HG03460 (cell line): Measurements from ENCODE around the gene PSTPIP1.
"Not testable (repeated sequence)": the region's sequence is repeated elsewhere in the genome, so short reads cannot be mapped to it uniquely, and the experiment has no call there.

Experiments used
- ATAC-seq: cut with Tn5 transposase; IDR thresholded peaks from one replicate; pipeline ENCODE4 v1.9.1; 2021; ENCODE audit not compliant: unreplicated experiment

Gene PSTPIP1

GRCh38 chr15:76994971-76995945 is at the start of gene PSTPIP1:
TSS of gene PSTPIP1 (plus strand) at chr15:76995126. CDS start at chr15:76995574, 448 bp downstream.
- ATAC-seq, result no peak

- ATAC-seq, result no peak
Measured at GRCh38 chr15:76945494-76946093, 49.3 kb upstream of the PSTPIP1 start.

GRCh38 chr15:76947454-76947853 is 47.5 kb upstream of the PSTPIP1 start:
- no peak for ATAC-seq

GRCh38 chr15:76951220-76951619 is 43.7 kb upstream of the PSTPIP1 start:
- ATAC-seq, result no peak

- no peak for ATAC-seq
Measured at GRCh38 chr15:76953913-76954312, 41.0 kb upstream of the PSTPIP1 start.

GRCh38 chr15:76954744-76955143 is 40.2 kb upstream of the PSTPIP1 start:
- no peak for ATAC-seq

- ATAC-seq, result no peak
Measured at GRCh38 chr15:76961268-76962011, 33.5 kb upstream of the PSTPIP1 start.

GRCh38 chr15:76962337-76963013 is 32.5 kb upstream of the PSTPIP1 start:
- ATAC-seq, result no peak

- ATAC-seq, result no peak
Measured at GRCh38 chr15:76963596-76963995, 31.3 kb upstream of the PSTPIP1 start.

GRCh38 chr15:76964157-76964556 is 30.8 kb upstream of the PSTPIP1 start:
- no peak for ATAC-seq

- not testable (repeated sequence) for ATAC-seq
Measured at GRCh38 chr15:76966051-76966450, 28.9 kb upstream of the PSTPIP1 start.

- no peak for ATAC-seq
Measured at GRCh38 chr15:76967067-76967466, 27.9 kb upstream of the PSTPIP1 start.

- ATAC-seq, result no peak
Measured at GRCh38 chr15:76968306-76968705, 26.6 kb upstream of the PSTPIP1 start.

GRCh38 chr15:76972389-76973361 is 22.3 kb upstream of the PSTPIP1 start:
- ATAC-seq, result no peak

- no peak for ATAC-seq
Measured at GRCh38 chr15:76973362-76973743, 21.6 kb upstream of the PSTPIP1 start.

GRCh38 chr15:76973906-76974305 is 21.0 kb upstream of the PSTPIP1 start:
- no peak for ATAC-seq

- ATAC-seq, result no peak
Measured at GRCh38 chr15:76974456-76975036, 20.4 kb upstream of the PSTPIP1 start.

GRCh38 chr15:76976141-76976540 is 18.8 kb upstream of the PSTPIP1 start:
- no peak for ATAC-seq

- ATAC-seq, result no peak
Measured at GRCh38 chr15:76976572-76977270, 18.2 kb upstream of the PSTPIP1 start.
